ENCODE measurements around the gene CD4. TPM values are rescaled to one million over a fixed set of nuclear protein-coding genes. Genes with fewer than 3 reads are reported as not detected.
A peak's percentile ranks its signal among the peaks of the same experiment; 100 is the strongest.

CD4 gene
- total and polyA plus RNA-seq, 10 of the 15 experiments (the other 5 are each of a cell fraction or from before 2014, with no cell fraction given) = 0.24 to 1.6 (median 0.69) TPM

- Histone ChIP-seq H3K79me2 (ENCODE audit: control insufficient read depth, insufficient read depth, low read length) (peaks cover 16% of the 10 kb centered on the region), H3K4me2 (ENCODE audit: control insufficient read depth, insufficient read depth) (peak overlapping the region; percentile 90), H3K9me3 (replicated peaks; ENCODE audit: control insufficient read depth, insufficient read depth, low read length) (no peaks in the 10 kb centered on the region), H3K36me3 (ENCODE audit: control insufficient read depth in 2 of 2, insufficient read depth in 2 of 2, low read length in 1 of 2) (no peaks in the 10 kb centered on the region), H3K9ac (ENCODE audit: control insufficient read depth, insufficient read depth, low read length) (no peak overlapping the region), H4K20me1 (ENCODE audit: control insufficient read depth, insufficient read depth) (no peaks in the 10 kb centered on the region), H3K4me3 (no peak overlapping the region; the same call in 1 of the 2 replicates), H3K4me1 (ENCODE audit: control insufficient read depth, insufficient read depth, low read length) (peaks cover 30% of the 10 kb centered on the region), H2AFZ (ENCODE audit: control insufficient read depth, low read depth, low read length) (no peak overlapping the region), H3K27ac (ENCODE audit: control insufficient read depth, insufficient read depth) (peak overlapping the region; percentile 65), H3K27me3 (replicated peaks in 1 of 2; ENCODE audit: control insufficient read depth in 2 of 2, insufficient read depth in 2 of 2, low read length in 1 of 2) (no peaks in the 10 kb centered on the region)
- intact Hi-C loops (cut with micrococcal nuclease; ENCODE audit: unreplicated experiment) (no loop called here), in situ Hi-C loops (cut with MboI) (no loop called here)
- no peak for ATAC-seq
- no peak for DNase-seq (ENCODE audit: low read depth, low spot score)
- no peak for TF ChIP-seq SP1 (IDR thresholded peaks at IDR 0.05; ENCODE audit: low read depth, low read length)
- TF ChIP-seq, protein P1, sequence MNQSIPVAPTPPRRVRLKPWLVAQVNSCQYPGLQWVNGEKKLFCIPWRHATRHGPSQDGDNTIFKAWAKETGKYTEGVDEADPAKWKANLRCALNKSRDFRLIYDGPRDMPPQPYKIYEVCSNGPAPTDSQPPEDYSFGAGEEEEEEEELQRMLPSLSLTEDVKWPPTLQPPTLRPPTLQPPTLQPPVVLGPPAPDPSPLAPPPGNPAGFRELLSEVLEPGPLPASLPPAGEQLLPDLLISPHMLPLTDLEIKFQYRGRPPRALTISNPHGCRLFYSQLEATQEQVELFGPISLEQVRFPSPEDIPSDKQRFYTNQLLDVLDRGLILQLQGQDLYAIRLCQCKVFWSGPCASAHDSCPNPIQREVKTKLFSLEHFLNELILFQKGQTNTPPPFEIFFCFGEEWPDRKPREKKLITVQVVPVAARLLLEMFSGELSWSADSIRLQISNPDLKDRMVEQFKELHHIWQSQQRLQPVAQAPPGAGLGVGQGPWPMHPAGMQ (IDR thresholded peaks at IDR 0.05; ENCODE audit: borderline replicate concordance) = peak; percentile 40; the same call in 1 of the 2 replicates
- ChIA-PET RAD21 (ENCODE audit: unreplicated experiment) (interaction anchor here (1.0 to 4.1 kb wide), 8 partner anchors 9 to 60 kb away, joined by 3 to 51 read pairs (median 8); partner anchors contain the start of genes COPS7A and MLF2), CTCF (interaction anchor here (0.7 to 3.5 kb wide), 5 partner anchors 11 to 71 kb away, joined by 3 to 67 read pairs (median 5); partner anchors contain the start of gene MLF2), POLR2A (interaction anchor here (0.5 to 3.2 kb wide), 13 partner anchors 7 to 152 kb away, joined by 3 to 60 read pairs (median 6); partner anchors contain the start of genes CD4, MLF2, USP5 and ZNF384), SMC1A (ENCODE audit: uncharacterized antibody, unreplicated experiment) (interaction anchor here (1.6 to 4.2 kb wide), 2 partner anchors 11 to 12 kb away, joined by 14 to 39 read pairs; partner anchors contain the start of gene MLF2)
- no peak for FAIRE-seq
- BruUV-seq (replicated peaks) = no TSS peak
- WGBS (ENCODE audit: insufficient coverage, insufficient replicate concordance, low lambda C conversion rate, missing lambda C conversion rate) = 82% methylated on average over 7 of the region's 7 CpGs
These were observed 24.2 kb upstream of the CD4 start for GRCh38 chr12:6765048-6765633.

Measured in GM12878 (cell line).